ENCODE results near the gene TMEM117.
"Not testable (repeated sequence)": the region's sequence is repeated elsewhere in the genome, so short reads cannot be mapped to it uniquely, and the experiment has no call there.

Gene TMEM117

GRCh38 chr12:44331269-44331668 lies 495.4 kb downstream of the TMEM117 start:
- no peak for DNase-seq

DNA sequence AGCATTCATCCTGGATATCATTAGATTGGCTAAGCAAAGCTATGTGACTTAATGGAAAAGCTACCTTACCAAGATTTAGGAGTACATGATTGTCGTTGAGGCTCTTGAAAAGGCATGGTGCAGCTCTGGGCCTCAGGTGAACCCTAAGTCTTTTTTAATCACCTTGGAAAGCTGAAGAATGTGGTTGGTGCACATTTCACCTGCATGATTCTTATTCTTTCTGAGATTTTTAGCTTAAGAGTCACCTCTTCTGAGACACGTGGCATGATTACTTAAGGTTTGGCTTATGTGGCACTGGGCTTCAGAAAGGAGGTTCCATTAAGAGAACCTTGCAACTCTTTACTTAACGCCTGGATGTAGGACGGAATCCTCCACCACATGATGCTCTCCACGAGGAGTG lies 498.5 kb downstream of the TMEM117 start:
- DNase-seq: no peak

- DNase-seq: no peak
Observed at GRCh38 chr12:44335030-44335429, 499.1 kb downstream of the TMEM117 start.

DNA sequence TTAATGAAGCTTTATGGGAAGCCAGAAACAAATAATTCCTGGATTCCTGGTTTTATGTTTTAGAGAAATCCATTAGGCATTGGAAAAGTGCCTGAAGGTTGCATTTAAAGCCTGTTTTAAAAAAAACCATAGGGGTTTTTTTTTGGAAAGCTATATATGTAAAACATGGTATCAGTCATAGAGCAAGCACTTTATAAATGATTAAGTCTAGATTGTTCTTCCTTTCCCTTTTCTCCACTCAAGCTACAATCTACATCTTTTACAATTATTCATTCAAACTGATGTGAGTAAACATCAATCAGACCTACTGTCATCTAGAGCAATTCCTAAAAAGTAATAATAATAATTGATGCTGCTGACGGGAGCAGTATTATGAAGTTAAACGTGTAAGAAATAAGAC lies 500.7 kb downstream of the TMEM117 start:
- no peak for DNase-seq

DNA sequence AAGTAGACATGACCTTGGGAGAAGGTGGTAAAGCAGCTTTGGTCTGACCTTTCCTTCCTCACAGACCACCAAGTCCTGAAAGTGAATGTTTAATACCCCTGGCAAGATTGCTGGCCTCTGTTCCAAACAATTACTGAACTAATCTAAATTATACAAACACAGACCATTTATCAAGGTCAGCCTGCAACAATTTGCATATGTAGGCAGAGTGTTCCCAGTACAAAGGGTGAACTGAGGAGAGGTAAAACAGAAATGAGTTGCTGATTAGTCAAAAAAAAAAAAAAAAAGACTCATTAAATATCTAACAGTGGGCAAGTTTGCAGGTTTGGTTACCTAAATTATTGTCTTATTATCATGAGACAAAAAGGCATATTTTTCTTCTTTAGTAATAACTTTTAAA lies 506.5 kb downstream of the TMEM117 start:
- no peak for DNase-seq

DNA sequence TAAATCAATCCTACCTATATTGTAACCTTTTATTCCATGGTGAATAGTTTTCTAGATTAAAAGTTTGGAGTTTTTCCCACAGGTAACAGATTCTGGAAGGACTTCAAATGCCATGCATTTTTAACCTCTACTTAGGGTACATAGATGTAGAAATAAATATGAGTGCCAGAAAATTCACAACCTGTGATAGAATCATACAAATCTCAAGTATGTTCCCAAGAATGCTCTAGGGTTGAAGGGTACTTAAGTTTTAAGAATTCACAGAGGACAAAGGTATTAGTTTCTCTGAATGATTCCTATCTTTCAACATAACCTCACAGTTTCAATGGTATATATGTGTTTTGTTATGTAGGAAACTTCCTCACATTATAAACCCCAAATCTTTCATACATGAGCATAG lies 511.3 kb downstream of the TMEM117 start:
- DNase-seq: no peak

DNA sequence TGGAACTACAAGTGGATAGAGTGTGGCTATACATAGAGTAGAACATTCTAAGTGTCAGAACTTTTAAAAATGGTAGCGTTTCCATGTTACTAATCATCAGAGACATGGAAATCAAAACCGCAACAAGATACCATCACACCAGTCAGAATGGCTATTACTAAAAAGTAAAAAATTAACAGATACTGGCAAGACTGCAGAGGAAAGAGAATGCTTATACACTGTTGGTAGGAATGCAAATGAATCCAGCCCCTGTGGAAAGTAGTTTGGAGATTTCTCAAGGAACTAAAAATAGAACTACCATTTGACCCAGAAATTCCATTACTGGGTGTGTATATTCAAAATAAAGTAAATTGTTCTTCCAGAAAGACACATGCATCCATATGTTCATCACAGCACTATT lies 521.6 kb downstream of the TMEM117 start:
- no peak for DNase-seq

DNA sequence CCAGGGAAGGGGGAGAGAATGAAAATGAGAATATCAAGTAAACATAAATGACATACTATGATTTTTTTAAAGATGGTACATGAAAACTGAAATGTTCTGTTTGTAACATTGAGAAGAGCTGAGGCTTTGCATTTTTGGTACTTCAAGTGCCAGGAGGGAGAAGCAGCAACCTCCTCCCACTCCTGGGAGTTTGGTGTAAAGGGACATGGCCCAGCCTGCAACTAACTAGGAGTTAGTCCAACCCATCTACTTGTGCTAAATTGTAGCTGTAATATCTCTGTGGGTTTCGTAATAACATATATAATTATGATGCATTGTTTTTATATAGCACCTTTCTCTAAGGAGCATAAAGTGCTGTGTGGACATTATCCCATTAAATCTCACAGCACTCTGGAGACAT lies 522.8 kb downstream of the TMEM117 start:
- no peak for DNase-seq

GRCh38 chr12:44362947-44363346 lies 527.1 kb downstream of the TMEM117 start:
- DNase-seq: no peak

- no peak for DNase-seq
Observed at GRCh38 chr12:44367136-44367535, 531.3 kb downstream of the TMEM117 start.

DNA sequence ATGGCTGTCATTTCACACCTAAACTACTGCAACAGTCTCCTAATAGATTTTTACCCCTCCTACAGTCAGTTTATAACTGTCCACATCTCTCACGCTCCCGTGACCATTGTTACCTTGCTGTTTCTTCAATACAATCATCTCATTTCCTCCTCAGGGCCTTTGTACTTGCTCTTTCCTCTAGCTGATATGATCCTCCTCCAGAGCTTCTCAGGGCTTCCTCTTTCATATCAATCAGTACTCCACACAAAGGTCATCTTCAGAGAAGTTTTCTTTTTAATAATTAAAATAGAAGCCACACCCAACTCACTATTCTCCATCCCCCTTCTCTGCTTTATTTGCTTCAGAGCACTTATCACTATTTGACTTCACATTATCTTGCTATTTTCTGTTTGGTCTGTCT lies 532.0 kb downstream of the TMEM117 start:
- no peak for DNase-seq

GRCh38 chr12:44369998-44370397 lies 534.1 kb downstream of the TMEM117 start:
- no peak for DNase-seq

DNA sequence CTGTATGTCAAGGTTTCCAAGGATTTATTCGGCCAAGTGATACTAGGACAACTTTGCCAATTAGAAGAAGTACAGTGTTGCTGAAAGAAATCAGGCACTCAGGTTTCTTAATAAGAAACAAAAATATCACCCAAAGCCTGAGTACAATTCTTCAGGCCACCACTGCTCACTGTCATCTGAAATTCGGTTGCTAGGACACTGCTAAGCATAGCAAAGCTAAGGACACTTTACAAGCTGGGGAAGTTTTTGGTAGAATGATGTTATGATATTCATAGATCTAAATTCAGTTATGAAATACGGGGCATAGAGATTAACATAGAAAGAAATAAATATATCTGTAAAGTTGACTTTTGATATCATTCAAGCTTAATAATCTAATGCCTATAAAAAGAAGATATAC lies 535.1 kb downstream of the TMEM117 start:
- no peak for DNase-seq

- DNase-seq: no peak
Observed at GRCh38 chr12:44372259-44372658, 536.4 kb downstream of the TMEM117 start.

- DNase-seq: no peak
Observed at GRCh38 chr12:44375694-44376093, 539.8 kb downstream of the TMEM117 start.

GRCh38 chr12:44377443-44378187 lies 541.7 kb downstream of the TMEM117 start:
- no peak for DNase-seq

GRCh38 chr12:44379113-44379512 lies 543.2 kb downstream of the TMEM117 start:
- not testable (repeated sequence) for DNase-seq

GRCh38 chr12:44379831-44380230 lies 544.0 kb downstream of the TMEM117 start:
- DNase-seq: no peak

DNA sequence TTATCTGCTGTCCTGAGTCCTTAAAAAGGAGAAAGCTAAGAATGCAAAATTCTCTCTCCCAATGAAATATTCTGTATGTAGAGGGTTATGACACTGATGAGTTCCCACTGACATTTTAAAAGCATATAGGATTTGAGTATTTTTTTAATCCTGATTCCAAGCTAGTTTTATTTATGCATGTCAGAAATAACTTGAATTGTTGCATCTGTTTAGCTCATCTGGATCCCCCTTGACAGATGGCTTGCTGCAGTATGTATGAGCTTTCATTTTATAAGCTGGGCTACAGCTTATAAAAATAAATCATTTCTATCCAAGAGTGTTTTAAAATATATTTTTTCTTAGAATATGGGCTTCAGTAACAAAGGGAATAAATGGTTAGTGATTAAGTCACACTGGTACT lies 545.0 kb downstream of the TMEM117 start:
- DNase-seq: no peak

DNA sequence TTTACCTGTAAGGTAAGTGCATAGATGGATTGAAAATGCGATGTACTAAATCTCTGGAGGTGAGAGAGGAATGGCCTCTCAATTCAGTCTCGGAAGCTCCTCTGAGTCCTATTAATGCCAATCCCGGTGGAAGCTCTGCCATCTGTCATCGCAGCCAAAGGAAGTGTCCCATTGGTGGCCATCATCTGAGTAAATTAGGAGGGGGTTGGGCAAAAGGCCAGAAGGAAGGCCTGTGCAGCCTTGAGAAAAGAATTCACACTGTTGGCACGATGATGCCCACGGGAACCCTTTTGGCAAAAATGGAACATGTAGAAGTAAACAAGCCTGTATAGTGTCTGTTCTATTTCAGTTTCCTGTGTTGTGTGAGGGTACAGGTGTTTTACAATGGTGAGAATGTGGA lies 545.5 kb downstream of the TMEM117 start:
- DNase-seq: no peak

DNA sequence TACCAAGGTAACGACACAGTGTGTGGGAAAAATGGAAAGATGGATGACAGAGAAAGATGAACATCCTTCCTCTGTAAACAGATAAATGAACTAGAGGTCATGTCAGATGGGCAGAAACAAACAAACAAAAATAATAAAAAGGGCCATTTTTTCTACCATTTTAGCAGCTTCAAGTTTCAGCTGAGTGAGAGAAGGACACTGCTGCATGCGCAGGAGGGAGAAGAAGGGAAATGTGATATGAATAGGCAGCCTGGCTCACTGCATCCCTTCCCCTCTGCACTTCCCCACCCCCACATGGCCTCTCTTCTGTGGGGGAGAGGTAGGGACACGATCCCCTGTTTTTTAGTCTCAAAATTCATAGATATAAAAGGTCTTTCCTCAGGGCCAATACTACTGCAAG lies 548.3 kb downstream of the TMEM117 start:
- DNase-seq: no peak

GRCh38 chr12:44385964-44386363 lies 550.1 kb downstream of the TMEM117 start:
- no peak for DNase-seq

GRCh38 chr12:44387581-44387980 lies 551.7 kb downstream of the TMEM117 start:
- no peak for DNase-seq

DNA sequence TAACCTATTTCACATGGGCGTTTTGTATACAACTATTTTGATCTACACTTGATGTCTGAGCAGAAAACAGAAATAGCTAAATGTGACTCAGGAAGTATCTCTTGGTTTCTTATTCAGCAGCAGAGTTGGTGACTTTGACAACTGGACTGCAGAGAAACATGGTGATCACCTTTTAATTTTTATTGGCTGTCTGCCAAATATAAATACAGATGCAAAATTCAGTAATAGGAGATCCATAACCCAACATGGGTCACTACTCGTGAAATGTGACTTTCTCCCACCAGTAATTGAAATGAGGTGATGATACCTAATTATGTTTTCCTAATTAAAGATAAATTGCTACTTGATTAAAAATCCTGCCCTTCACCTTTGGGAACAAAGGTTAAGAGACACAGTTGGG lies 553.2 kb downstream of the TMEM117 start:
- no peak for DNase-seq

GRCh38 chr12:44389896-44390295 lies 554.0 kb downstream of the TMEM117 start:
- no peak for DNase-seq

Data from activated T-cell treated with anti-CD3 and anti-CD28 coated beads for 4 hours (primary cell).